Hepatocyte (in vitro differentiated cells): ENCODE measurements around the gene MRPL50. TPM values are rescaled to one million over a fixed set of nuclear protein-coding genes. Genes with fewer than 3 reads are reported as not detected.

Source experiments
- DNase-seq: peaks from one replicate; pipeline ENCODE4 v3.0.0-alpha.2; 2016; ENCODE audit warnings: low spot score
- H2AFZ ChIP-seq: fragments of 200-600 bp; sonication (generic); 2 replicates; pipeline ENCODE4 v1.6.0; 2016; ENCODE audit warnings: antibody characterized with exemption, mild to moderate bottlenecking
- H3K27ac ChIP-seq: fragments of 200-600 bp; sonication (generic); 2 replicates; pipeline ENCODE4 v1.5.1; 2016; ENCODE audit warnings: mild to moderate bottlenecking
- H3K27me3 ChIP-seq: fragments of 200-600 bp; sonication (generic); 2 replicates; pipeline ENCODE4 v1.6.1; 2016
- H3K36me3 ChIP-seq: fragments of 200-600 bp; sonication (generic); replicated peaks from 2 replicates; pipeline ENCODE4 v1.5.1; 2016; ENCODE audit warnings: low read depth; ENCODE audit not compliant: insufficient read depth
- H3K4me1 ChIP-seq: fragments of 200-600 bp; sonication (generic); 2 replicates; pipeline ENCODE4 v1.5.1; 2016; ENCODE audit warnings: mild to moderate bottlenecking, moderate library complexity; ENCODE audit not compliant: insufficient read depth
- H3K4me2 ChIP-seq: fragments of 200-600 bp; sonication (generic); 2 replicates; pipeline ENCODE4 v1.6.0; 2016
- H3K4me3 ChIP-seq: fragments of 200-600 bp; sonication (generic); 2 replicates; pipeline ENCODE4 v1.5.1; 2016; ENCODE audit warnings: mild to moderate bottlenecking
- H3K79me2 ChIP-seq: fragments of 200-600 bp; sonication (generic); 2 replicates; pipeline ENCODE4 v1.6.0; 2017; ENCODE audit warnings: mild to moderate bottlenecking
- H3K9me2 ChIP-seq: fragments of 200-600 bp; sonication (generic); replicated peaks from 2 replicates; pipeline ENCODE4 v1.6.0; 2017; ENCODE audit warnings: mild to moderate bottlenecking; ENCODE audit not compliant: insufficient read depth
- H3K9me3 ChIP-seq: fragments of 200-600 bp; sonication (generic); 2 replicates; pipeline ENCODE4 v1.5.1; 2016; ENCODE audit warnings: low read depth, mild to moderate bottlenecking
- H4K20me1 ChIP-seq: fragments of 200-600 bp; sonication (generic); 2 replicates; pipeline ENCODE4 v1.6.0; 2016; ENCODE audit warnings: mild to moderate bottlenecking; ENCODE audit not compliant: insufficient read depth, poor library complexity, severe bottlenecking
- CTCF ChIP-seq: fragments of 200-600 bp; sonication (generic); IDR thresholded peaks from 2 replicates; pipeline ENCODE4 v1.5.1; 2016; ENCODE audit warnings: antibody characterized with exemption, mild to moderate bottlenecking; ENCODE audit not compliant: poor library complexity
- EZH2 ChIP-seq: fragments of 200-600 bp; sonication (generic); IDR thresholded peaks from 2 replicates; pipeline ENCODE4 v1.6.1; 2016; ENCODE audit warnings: antibody characterized with exemption, mild to moderate bottlenecking, borderline replicate concordance
- EZH2phosphoT487 ChIP-seq: fragments of 200-600 bp; sonication (generic); IDR thresholded peaks from one replicate; pipeline ENCODE4 v1.6.1; 2018; ENCODE audit warnings: antibody characterized with exemption, mild to moderate bottlenecking, low read depth, moderate library complexity; ENCODE audit not compliant: unreplicated experiment, severe bottlenecking
- WGBS: methylation state at CpG from one replicate; pipeline ENCODE4 v1.1.6; 2016; ENCODE audit warnings: low lambda C conversion rate; ENCODE audit errors: missing lambda C conversion rate; 5-methylcytosine and 5-hydroxymethylcytosine counted together
- polyA plus RNA-seq: library from polyadenylated mRNA; unstranded; fragments of >200 nt; fragmentation: Nextera tagmentation; extraction: Ambion mirVana; gene quantifications from 2 replicates; pipeline ENCODE4 v1.2.1, GENCODE V29; 2016
- total RNA-seq: library from RNA; depleted of rRNA; stranded (reverse); fragments of >200 nt; gene quantifications from 2 replicates; pipeline ENCODE4 v1.2.3, GENCODE V29; 2014

The MRPL50 gene
- total and polyA plus RNA-seq, 2 experiments from 2014 or later, result 22.8 to 23.7 TPM

GRCh38 chr9:101443364-101443771 lies 45.0 kb upstream of the MRPL50 start:
- H3K27ac ChIP-seq, result peak overlapping the region; percentile 87
- H3K9me2 ChIP-seq, result no peaks in the 10 kb centered on the region
- peaks cover 17% of the 10 kb centered on the region for H3K4me1 ChIP-seq
- no peak for DNase-seq
- H3K4me2 ChIP-seq, result no peak overlapping the region
- no peaks in the 10 kb centered on the region for H4K20me1 ChIP-seq
- H3K9me3 ChIP-seq, result no peaks in the 10 kb centered on the region
- no peaks in the 10 kb centered on the region for H3K36me3 ChIP-seq
- H3K79me2 ChIP-seq, result no peaks in the 10 kb centered on the region
- H3K4me3 ChIP-seq, result no peak overlapping the region
- H3K27me3 ChIP-seq, result no peaks in the 10 kb centered on the region
- WGBS, result 82% methylated on average over 9 of the region's 9 CpGs
- no peak for TF ChIP-seq CTCF
- no peak for TF ChIP-seq EZH2
- no peak for TF ChIP-seq EZH2phosphoT487
- no peak overlapping the region for H2AFZ ChIP-seq

GRCh38 chr9:101442736-101443135 lies 44.3 kb upstream of the MRPL50 start:
- WGBS, result 77% methylated on average over 3 of the region's 3 CpGs
- Histone ChIP-seq H4K20me1 (no peaks in the 10 kb centered on the region), H3K9me3 (no peaks in the 10 kb centered on the region), H3K4me1 (peaks cover 17% of the 10 kb centered on the region), H3K79me2 (no peaks in the 10 kb centered on the region), H2AFZ (no peak overlapping the region), H3K4me3 (no peak overlapping the region), H3K36me3 (no peaks in the 10 kb centered on the region), H3K27ac (peak overlapping the region; percentile 87), H3K4me2 (no peak overlapping the region), H3K9me2 (no peaks in the 10 kb centered on the region), H3K27me3 (no peaks in the 10 kb centered on the region)
- no peak for DNase-seq
- TF ChIP-seq CTCF, result no peak
- no peak for TF ChIP-seq EZH2phosphoT487
- TF ChIP-seq EZH2, result no peak

- Histone ChIP-seq H3K27me3 (no peaks in the 10 kb centered on the region), H4K20me1 (no peaks in the 10 kb centered on the region), H3K79me2 (no peaks in the 10 kb centered on the region), H3K9me2 (no peaks in the 10 kb centered on the region), H3K4me1 (peaks cover 17% of the 10 kb centered on the region), H3K27ac (peak overlapping the region; percentile 87), H2AFZ (no peak overlapping the region), H3K4me2 (no peak overlapping the region), H3K4me3 (no peak overlapping the region), H3K9me3 (no peaks in the 10 kb centered on the region), H3K36me3 (no peaks in the 10 kb centered on the region)
- TF ChIP-seq EZH2 (no peak), EZH2phosphoT487 (no peak), CTCF (no peak)
- DNase-seq, result no peak
- WGBS, result 96% methylated on average over 3 of the region's 3 CpGs
Measured at GRCh38 chr9:101442318-101442717, 43.9 kb upstream of the MRPL50 start.

- 59% methylated on average over 3 of the region's 3 CpGs for WGBS
- Histone ChIP-seq H2AFZ (no peak overlapping the region), H3K36me3 (no peaks in the 10 kb centered on the region), H3K4me2 (no peak overlapping the region), H3K79me2 (no peaks in the 10 kb centered on the region), H3K4me3 (no peak overlapping the region), H4K20me1 (no peaks in the 10 kb centered on the region), H3K9me2 (no peaks in the 10 kb centered on the region), H3K9me3 (no peaks in the 10 kb centered on the region), H3K4me1 (peaks cover 13% of the 10 kb centered on the region), H3K27me3 (no peaks in the 10 kb centered on the region), H3K27ac (peak overlapping the region; percentile 87)
- TF ChIP-seq EZH2phosphoT487 (no peak), CTCF (no peak), EZH2 (no peak)
- DNase-seq, result peak; percentile 37
Measured at GRCh38 chr9:101440714-101441230, 42.4 kb upstream of the MRPL50 start.
